Inferior parietal cortex (tissue), 1 donor: ENCODE data around the gene TBX10.
"Not testable (repeated sequence)": the region's sequence is repeated elsewhere in the genome, so short reads cannot be mapped to it uniquely, and the experiment has no call there.

Source experiments
- DNase-seq: peaks from one replicate; pipeline ENCODE4 v3.0.0-alpha.2; 2016; ENCODE audit errors: extremely low spot score

The TBX10 gene

GRCh38 chr11:67664696-67665540, 25.4 kb upstream of the TBX10 start:
- DNase-seq: no peak

- DNase-seq: no peak
Observed at GRCh38 chr11:67664213-67664585, 24.6 kb upstream of the TBX10 start.

GRCh38 chr11:67663532-67664212, 24.1 kb upstream of the TBX10 start:
- no peak for DNase-seq

GRCh38 chr11:67662835-67663531, 23.4 kb upstream of the TBX10 start:
- DNase-seq: no peak

GRCh38 chr11:67662142-67662834, 22.7 kb upstream of the TBX10 start:
- DNase-seq: no peak

- not testable (repeated sequence) for DNase-seq
Observed at GRCh38 chr11:67660752-67661151, 21.2 kb upstream of the TBX10 start.

- DNase-seq: not testable (repeated sequence)
Observed at GRCh38 chr11:67659651-67660165, 20.1 kb upstream of the TBX10 start.

- no peak for DNase-seq
Observed at GRCh38 chr11:67657300-67657699, 17.7 kb upstream of the TBX10 start.

GRCh38 chr11:67656278-67656922, 16.8 kb upstream of the TBX10 start:
- DNase-seq: no peak

- no peak for DNase-seq
Observed at GRCh38 chr11:67654225-67654624, 14.7 kb upstream of the TBX10 start.

- no peak for DNase-seq
Observed at GRCh38 chr11:67652965-67653845, 13.6 kb upstream of the TBX10 start.

- no peak for DNase-seq
Observed at GRCh38 chr11:67651976-67652781, 12.6 kb upstream of the TBX10 start.

GRCh38 chr11:67649634-67650510, 10.3 kb upstream of the TBX10 start:
- no peak for DNase-seq

- no peak for DNase-seq
Observed at GRCh38 chr11:67648796-67649613, 9.4 kb upstream of the TBX10 start.

- no peak for DNase-seq
Observed at GRCh38 chr11:67648140-67648795, 8.7 kb upstream of the TBX10 start.

- no peak for DNase-seq
Observed at GRCh38 chr11:67647471-67647870, 7.9 kb upstream of the TBX10 start.
